PC-9 (cell line): Measurements from ENCODE around the gene IP6K1. TPM values are rescaled to one million over a fixed set of nuclear protein-coding genes. Genes with fewer than 3 reads are reported as not detected.
"Not testable (repeated sequence)": the region's sequence is repeated elsewhere in the genome, so short reads cannot be mapped to it uniquely, and the experiment has no call there.

Source experiments
- BruUV-seq: library from RNA; stranded (reverse); fragments of 400-500 nt; replicated peaks from 2 replicates; lab custom pipeline; 2021; lab: Mats Ljungman, UMichigan
- CTCF ChIA-PET: fragments of 300-600 bp; sonication (Branson Sonifier 250); formaldehyde crosslinking; loops from one replicate; lab custom pipeline; 2022; ENCODE audit warnings: antibody characterized with exemption; lab: Charles Lee
- POLR2A ChIA-PET: fragments of 300-600 bp; sonication (Branson Sonifier 250); formaldehyde crosslinking; loops from one replicate; lab custom pipeline; 2022; ENCODE audit warnings: antibody characterized with exemption; ENCODE audit not compliant: unreplicated experiment; lab: Charles Lee
- DNase-seq, 2 experiments: peaks; one replicate each; pipeline versions ENCODE4 v3.0.0 to v3.0.0-alpha.2; 2015 to 2022; ENCODE audit warnings: mixed read lengths in 1 of 2
- H2AFZ ChIP-seq: fragments of 200-600 bp; sonication (generic); 2 replicates; pipeline ENCODE4 v1.8.1; 2017; ENCODE audit warnings: antibody characterized with exemption
- H3F3A ChIP-seq: fragments of 200-600 bp; sonication (generic); 2 replicates; pipeline ENCODE4 v1.8.1; 2017; ENCODE audit warnings: antibody characterized with exemption, mild to moderate bottlenecking, low read depth; ENCODE audit not compliant: insufficient read depth
- H3K27ac ChIP-seq: fragments of 200-600 bp; sonication (generic); 2 replicates; pipeline ENCODE4 v1.6.1; 2016; ENCODE audit warnings: mixed run types
- H3K27me3 ChIP-seq: fragments of 200-600 bp; sonication (generic); 2 replicates; pipeline ENCODE4 v1.6.1; 2016; ENCODE audit warnings: low read depth, mixed run types; ENCODE audit not compliant: insufficient read depth
- H3K36me3 ChIP-seq: fragments of 200-600 bp; sonication (generic); 2 replicates; pipeline ENCODE4 v1.6.1; 2016; ENCODE audit warnings: low read depth, mixed run types
- H3K4me1 ChIP-seq: fragments of 200-600 bp; sonication (generic); replicated peaks from 2 replicates; pipeline ENCODE4 v1.6.1; 2016; ENCODE audit warnings: mixed run types; ENCODE audit not compliant: insufficient read depth
- H3K4me2 ChIP-seq: fragments of 200-600 bp; sonication (generic); 2 replicates; pipeline ENCODE4 v1.6.1; 2017; ENCODE audit warnings: mixed run types
- H3K4me3 ChIP-seq: fragments of 200-600 bp; sonication (generic); 2 replicates; pipeline ENCODE4 v1.6.1; 2016; ENCODE audit warnings: mixed run types
- H3K79me2 ChIP-seq: fragments of 200-600 bp; sonication (generic); 2 replicates; pipeline ENCODE4 v1.6.1; 2017; ENCODE audit warnings: low read depth, mixed run types
- H3K9me2 ChIP-seq: fragments of 200-600 bp; sonication (generic); 2 replicates; pipeline ENCODE4 v1.8.1; 2017; ENCODE audit warnings: mild to moderate bottlenecking; ENCODE audit not compliant: insufficient read depth
- H3K9me3 ChIP-seq: fragments of 200-600 bp; sonication (generic); 2 replicates; pipeline ENCODE4 v1.8.1; 2016; ENCODE audit warnings: low read depth; ENCODE audit not compliant: insufficient read depth
- H4K20me1 ChIP-seq: fragments of 200-600 bp; sonication (generic); 2 replicates; pipeline ENCODE4 v1.8.1; 2017; ENCODE audit not compliant: insufficient read depth
- CTCF ChIP-seq: fragments of 200-600 bp; sonication (generic); conservative IDR thresholded peaks from 2 replicates; pipeline ENCODE4 v1.6.1; 2017; ENCODE audit warnings: mixed run types, antibody characterized with exemption, mild to moderate bottlenecking, moderate library complexity
- EZH2 ChIP-seq: fragments of 200-600 bp; sonication (generic); IDR thresholded peaks from 2 replicates; pipeline ENCODE4 v1.8.0; 2017; ENCODE audit warnings: antibody characterized with exemption, low read depth
- intact Hi-C: fragments of 100-400 bp; cut with micrococcal nuclease; formaldehyde crosslinking; loops from one replicate; pipeline ENCODE4 v1.10.0; 2022; ENCODE audit not compliant: unreplicated experiment
- total RNA-seq: library from RNA; stranded (reverse); gene quantifications from 2 replicates; pipeline ENCODE4 v1.2.3, GENCODE V29; 2021

The IP6K1 gene
- total RNA-seq, 1 experiment from 2014 or later: 32.9 TPM

GRCh38 chr3:49685103-49685502 is 101.2 kb downstream of the IP6K1 start:
- H3K9me3 ChIP-seq, H3K9me2 ChIP-seq, H3K36me3 ChIP-seq, POLR2A ChIA-PET, H3K4me3 ChIP-seq, CTCF ChIA-PET, H4K20me1 ChIP-seq, H3F3A ChIP-seq, DNase-seq, H3K79me2 ChIP-seq, H3K4me1 ChIP-seq, BruUV-seq, intact Hi-C loops, H3K27ac ChIP-seq, H3K4me2 ChIP-seq, H2AFZ ChIP-seq, H3K27me3 ChIP-seq: not testable (repeated sequence)

DNA sequence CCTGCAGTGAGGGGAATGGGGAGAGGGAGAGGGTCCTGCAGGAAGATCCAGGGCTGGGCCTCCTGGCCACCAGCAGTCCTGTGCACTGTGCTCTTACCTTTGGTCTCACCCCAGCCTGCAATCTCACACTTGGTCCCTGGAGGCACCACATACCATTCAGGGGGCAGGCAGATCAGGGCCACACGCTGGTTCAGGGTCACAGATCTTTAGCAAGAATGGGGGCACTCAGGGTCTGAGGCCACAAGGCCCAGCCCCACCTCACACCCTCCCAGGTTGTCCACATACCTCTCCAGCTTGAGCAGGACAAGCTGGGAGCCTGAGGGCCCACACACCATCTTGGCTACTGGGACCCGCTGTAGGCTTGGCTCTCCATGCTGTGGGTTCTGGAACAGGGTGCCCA is 101.9 kb downstream of the IP6K1 start:
- H2AFZ ChIP-seq, H3K79me2 ChIP-seq, POLR2A ChIA-PET, H3K27ac ChIP-seq, H3K4me1 ChIP-seq, H4K20me1 ChIP-seq, H3K4me3 ChIP-seq, H3K9me3 ChIP-seq, DNase-seq, CTCF ChIA-PET, H3K4me2 ChIP-seq, H3K9me2 ChIP-seq, intact Hi-C loops, H3K36me3 ChIP-seq, H3F3A ChIP-seq, H3K27me3 ChIP-seq, BruUV-seq: not testable (repeated sequence)

DNA sequence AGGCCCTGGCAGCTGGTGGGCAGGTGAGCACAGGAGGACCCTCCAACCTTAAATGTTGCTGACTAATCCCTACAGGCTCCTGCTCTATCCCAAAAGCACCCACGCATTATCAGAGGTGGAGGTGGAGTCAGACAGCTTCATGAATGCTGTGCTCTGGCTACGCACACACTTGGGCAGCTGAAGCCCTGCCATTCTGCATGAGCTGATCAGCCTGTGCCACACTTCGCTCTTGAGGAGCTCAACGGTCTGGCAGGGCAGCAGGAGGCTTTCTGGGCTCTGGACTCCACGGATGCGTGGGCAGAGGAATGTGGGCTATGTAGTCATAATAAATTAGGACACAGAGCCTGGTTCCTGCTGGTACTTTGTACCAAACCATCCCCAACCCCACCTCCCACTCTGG is 103.2 kb downstream of the IP6K1 start:
- ChIA-PET CTCF (no interaction called here), POLR2A (no interaction called here)
- no peaks in the 10 kb centered on the region for H3K4me1 ChIP-seq
- H3K27me3 ChIP-seq: no peaks in the 10 kb centered on the region
- no peak overlapping the region for H3K27ac ChIP-seq
- TF ChIP-seq EZH2 (no peak), CTCF (no peak)
- no peaks in the 10 kb centered on the region for H3K36me3 ChIP-seq
- H3K79me2 ChIP-seq: no peaks in the 10 kb centered on the region
- H4K20me1 ChIP-seq: no peaks in the 10 kb centered on the region
- DNase-seq: no peak
- intact Hi-C loops: no loop called here
- no TSS peak for BruUV-seq
- no peaks in the 10 kb centered on the region for H3K9me2 ChIP-seq
- no peaks in the 10 kb centered on the region for H3K9me3 ChIP-seq
- H2AFZ ChIP-seq: no peak overlapping the region
- H3F3A ChIP-seq: no peaks in the 10 kb centered on the region
- H3K4me2 ChIP-seq: no peak overlapping the region
- H3K4me3 ChIP-seq: no peak overlapping the region

GRCh38 chr3:49681543-49681942 is 104.8 kb downstream of the IP6K1 start:
- Histone ChIP-seq H3K4me3 (no peak overlapping the region), H3K27me3 (no peaks in the 10 kb centered on the region), H3K9me2 (no peaks in the 10 kb centered on the region), H3K4me1 (no peaks in the 10 kb centered on the region), H2AFZ (no peak overlapping the region), H3K4me2 (no peak overlapping the region), H3K27ac (no peak overlapping the region), H3F3A (no peaks in the 10 kb centered on the region), H3K9me3 (no peaks in the 10 kb centered on the region), H3K36me3 (no peaks in the 10 kb centered on the region), H3K79me2 (no peaks in the 10 kb centered on the region), H4K20me1 (no peaks in the 10 kb centered on the region)
- no peak for DNase-seq
- TF ChIP-seq CTCF (no peak), EZH2 (no peak)
- BruUV-seq: no TSS peak
- ChIA-PET CTCF (no interaction called here), POLR2A (no interaction called here)
- intact Hi-C loops: no loop called here
